ENCODE measurements around the gene COLEC11. TPM values are rescaled to one million over a fixed set of nuclear protein-coding genes. Genes with fewer than 3 reads are reported as not detected.

Gene COLEC11
- total RNA-seq, 1 donor from 2014 or later = not detected

DNA sequence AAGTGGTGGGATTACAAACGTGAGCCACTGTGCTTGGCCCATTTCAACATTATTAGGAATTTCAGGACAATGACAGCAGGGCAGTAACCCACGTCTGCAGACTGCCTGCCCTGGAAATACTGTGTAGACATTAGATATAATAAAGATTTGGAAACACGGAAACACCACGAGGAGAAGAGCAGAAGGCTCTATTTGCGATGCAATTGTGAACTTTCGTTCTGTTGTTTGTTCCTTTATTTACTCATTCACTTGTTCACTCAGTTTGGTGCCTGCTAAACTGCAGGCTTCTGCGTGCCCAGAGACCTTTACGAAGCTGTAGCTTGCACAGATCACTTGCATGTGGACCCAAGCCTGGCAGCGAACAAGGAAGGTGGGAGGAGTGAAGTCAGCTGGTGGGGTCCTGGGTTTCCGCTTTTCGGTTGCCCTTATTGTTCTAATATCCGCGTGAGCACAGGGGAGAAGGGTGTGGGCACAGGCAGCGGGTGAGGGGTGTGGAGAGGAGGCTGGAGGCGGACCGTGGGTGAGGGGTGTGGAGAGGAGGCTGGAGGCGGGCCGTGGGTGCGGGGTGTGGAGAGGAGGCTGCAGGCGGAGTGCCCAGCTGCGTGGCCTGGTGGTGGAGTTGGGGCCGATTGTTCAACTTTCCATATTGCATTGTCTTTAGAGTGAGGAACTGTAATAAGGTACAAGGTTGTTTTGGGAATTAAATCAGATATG, 3.4 kb downstream of the COLEC11 start:
- H3K27ac ChIP-seq = no peak overlapping the region
- no peak overlapping the region for H3K4me3 ChIP-seq
- H3K4me1 ChIP-seq = peaks cover 9% of the 10 kb centered on the region
- intact Hi-C loops (cut with DNase I) = no loop called here
- no peak for TF ChIP-seq POLR2A (IDR thresholded peaks at IDR 0.05)
- no peaks in the 10 kb centered on the region for H3K27me3 ChIP-seq
- H3K9me3 ChIP-seq = no peaks in the 10 kb centered on the region
- no peak for DNase-seq (ENCODE audit: extremely low spot score in 2 of 2)
- no peaks in the 10 kb centered on the region for H3K36me3 ChIP-seq

DNA sequence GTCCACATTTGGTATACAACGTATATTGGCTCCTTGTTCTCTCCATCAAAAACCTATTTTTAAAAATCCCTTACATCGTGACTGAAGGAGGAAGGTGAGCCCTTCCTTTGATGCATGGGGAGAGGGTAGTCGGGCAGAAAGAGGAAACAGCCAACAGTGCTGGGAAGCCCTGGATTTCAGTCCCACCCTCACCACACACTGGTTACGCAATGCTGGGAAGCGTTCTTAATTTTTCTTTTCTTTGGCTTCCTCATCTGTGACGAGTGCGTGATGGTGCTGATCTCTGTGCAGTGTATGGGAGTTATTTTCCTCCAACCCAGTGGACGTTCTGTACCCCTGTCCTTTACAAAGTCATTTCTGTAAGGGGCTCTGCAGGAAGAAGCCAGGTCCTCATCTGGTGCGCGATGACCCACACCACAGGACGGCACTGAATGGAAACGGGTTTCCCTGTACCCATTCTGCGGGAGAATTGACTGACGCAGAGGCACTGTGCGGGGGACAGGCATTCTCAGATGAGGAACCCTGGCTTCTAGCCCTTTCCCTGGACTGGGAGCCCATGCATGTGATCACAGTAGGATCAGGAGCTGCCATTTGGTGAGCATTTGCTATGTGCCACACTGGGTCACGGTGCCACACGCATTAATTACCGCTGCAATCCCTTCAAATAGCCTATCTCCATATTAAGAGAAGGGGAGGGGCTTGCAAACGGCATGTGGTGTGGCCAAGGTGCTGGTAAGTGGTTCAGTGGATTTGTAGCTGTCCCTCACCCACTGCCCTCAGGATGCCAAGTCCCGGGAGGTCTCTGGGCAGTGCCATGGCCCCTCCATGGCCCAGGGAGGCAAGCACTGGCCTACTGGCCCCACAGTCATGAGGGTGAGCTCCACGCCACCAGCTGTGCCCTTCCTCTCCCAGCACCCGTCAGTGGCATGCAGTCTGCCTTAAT, 4.3 kb downstream of the COLEC11 start:
- Histone ChIP-seq H3K4me3 (no peak overlapping the region), H3K36me3 (no peaks in the 10 kb centered on the region), H3K27ac (no peak overlapping the region), H3K4me1 (peaks cover 9% of the 10 kb centered on the region), H3K27me3 (no peaks in the 10 kb centered on the region), H3K9me3 (no peaks in the 10 kb centered on the region)
- DNase-seq (ENCODE audit: extremely low spot score in 2 of 2) = peak in 1 of 2 donors; percentile 69
- intact Hi-C loops (cut with DNase I) = no loop called here
- TF ChIP-seq, protein P1, sequence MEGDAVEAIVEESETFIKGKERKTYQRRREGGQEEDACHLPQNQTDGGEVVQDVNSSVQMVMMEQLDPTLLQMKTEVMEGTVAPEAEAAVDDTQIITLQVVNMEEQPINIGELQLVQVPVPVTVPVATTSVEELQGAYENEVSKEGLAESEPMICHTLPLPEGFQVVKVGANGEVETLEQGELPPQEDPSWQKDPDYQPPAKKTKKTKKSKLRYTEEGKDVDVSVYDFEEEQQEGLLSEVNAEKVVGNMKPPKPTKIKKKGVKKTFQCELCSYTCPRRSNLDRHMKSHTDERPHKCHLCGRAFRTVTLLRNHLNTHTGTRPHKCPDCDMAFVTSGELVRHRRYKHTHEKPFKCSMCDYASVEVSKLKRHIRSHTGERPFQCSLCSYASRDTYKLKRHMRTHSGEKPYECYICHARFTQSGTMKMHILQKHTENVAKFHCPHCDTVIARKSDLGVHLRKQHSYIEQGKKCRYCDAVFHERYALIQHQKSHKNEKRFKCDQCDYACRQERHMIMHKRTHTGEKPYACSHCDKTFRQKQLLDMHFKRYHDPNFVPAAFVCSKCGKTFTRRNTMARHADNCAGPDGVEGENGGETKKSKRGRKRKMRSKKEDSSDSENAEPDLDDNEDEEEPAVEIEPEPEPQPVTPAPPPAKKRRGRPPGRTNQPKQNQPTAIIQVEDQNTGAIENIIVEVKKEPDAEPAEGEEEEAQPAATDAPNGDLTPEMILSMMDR (IDR thresholded peaks at IDR 0.05) = no peak
- no peak for TF ChIP-seq POLR2A (IDR thresholded peaks at IDR 0.05)
- TF ChIP-seq POLR2AphosphoS5 (IDR thresholded peaks at IDR 0.05; ENCODE audit: insufficient read depth in 1 of 2, low read depth in 1 of 2) = no peak

DNA sequence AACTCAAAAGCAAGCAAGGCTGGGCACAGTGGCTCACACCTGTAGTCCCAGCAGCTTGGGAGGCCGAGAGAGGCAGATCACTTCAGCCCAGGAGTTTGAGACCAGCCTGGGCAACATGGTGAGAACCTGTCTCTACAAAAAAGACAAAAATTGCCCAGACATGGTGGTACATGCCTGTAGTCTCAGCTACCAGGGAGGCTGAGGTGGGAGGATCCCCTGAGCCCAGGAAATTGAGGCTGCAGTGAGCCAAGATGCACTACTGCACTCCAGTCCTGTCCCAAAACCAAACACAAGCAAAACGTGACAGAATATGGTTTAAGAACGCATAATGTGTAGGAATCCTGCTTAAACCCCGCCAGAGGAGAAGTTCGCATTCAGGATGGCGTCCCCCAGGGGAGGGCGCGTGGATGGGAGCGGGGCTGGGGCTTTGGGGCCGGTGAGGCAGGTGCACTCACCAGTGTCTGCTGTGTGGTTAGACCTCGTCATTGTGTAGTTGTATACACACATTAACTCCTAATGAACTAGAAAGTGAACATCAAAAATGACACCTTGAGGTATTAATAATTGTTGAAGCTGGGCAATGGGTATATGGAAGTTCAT, 5.4 kb downstream of the COLEC11 start:
- no peak for TF ChIP-seq POLR2A (IDR thresholded peaks at IDR 0.05)
- Histone ChIP-seq H3K27ac (no peak overlapping the region), H3K27me3 (no peaks in the 10 kb centered on the region), H3K4me1 (no peaks in the 10 kb centered on the region), H3K4me3 (no peak overlapping the region), H3K9me3 (no peaks in the 10 kb centered on the region), H3K36me3 (no peaks in the 10 kb centered on the region)
- intact Hi-C loops (cut with DNase I) = no loop called here
- DNase-seq (ENCODE audit: extremely low spot score in 2 of 2) = no peak

DNA sequence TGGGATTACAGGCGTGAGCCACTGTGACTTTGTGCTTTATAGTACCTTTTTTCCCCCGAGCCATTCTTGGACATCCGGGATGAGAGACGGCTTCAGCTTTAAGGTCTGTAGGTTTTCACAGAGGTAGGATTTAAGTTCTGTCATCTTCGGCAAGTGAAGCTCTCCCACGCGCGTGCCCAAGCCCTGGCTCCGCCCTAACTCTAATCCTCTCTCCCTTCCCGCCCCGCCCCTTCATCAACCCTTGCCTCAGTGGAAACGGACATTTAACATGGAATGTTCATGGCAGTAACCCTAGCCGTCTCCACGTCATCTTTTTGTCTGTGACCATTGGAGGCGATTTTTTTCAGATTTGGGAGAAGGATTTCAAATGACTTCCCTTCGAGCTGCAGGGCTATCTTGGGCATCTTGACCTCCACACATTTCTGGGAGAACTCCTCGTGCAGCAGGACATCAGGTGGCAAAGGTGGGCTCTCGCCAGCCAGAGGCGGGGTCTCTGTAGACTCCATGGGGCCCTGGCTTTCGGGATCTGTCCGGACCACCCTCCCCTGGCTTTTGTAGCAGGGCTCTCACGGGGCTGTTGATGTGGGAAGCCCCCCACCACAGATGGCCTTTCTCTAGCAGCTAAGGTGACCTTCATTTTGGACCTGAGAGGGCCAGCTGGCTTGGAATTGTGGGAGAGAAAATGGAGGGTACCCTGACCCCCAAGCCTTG, 6.8 kb downstream of the COLEC11 start:
- DNase-seq (ENCODE audit: extremely low spot score in 2 of 2) = peak in 1 of 2 donors; percentile 74
- intact Hi-C loops (cut with DNase I) = no loop called here
- Histone ChIP-seq H3K27me3 (no peaks in the 10 kb centered on the region), H3K9me3 (no peaks in the 10 kb centered on the region), H3K4me1 (no peaks in the 10 kb centered on the region), H3K27ac (no peak overlapping the region), H3K36me3 (no peaks in the 10 kb centered on the region), H3K4me3 (no peak overlapping the region)
- TF ChIP-seq POLR2A (IDR thresholded peaks at IDR 0.05) (no peak), POLR2AphosphoS5 (IDR thresholded peaks at IDR 0.05; ENCODE audit: insufficient read depth in 1 of 2, low read depth in 1 of 2) (no peak)
- TF ChIP-seq, protein P1 (IDR thresholded peaks at IDR 0.05) = no peak

DNA sequence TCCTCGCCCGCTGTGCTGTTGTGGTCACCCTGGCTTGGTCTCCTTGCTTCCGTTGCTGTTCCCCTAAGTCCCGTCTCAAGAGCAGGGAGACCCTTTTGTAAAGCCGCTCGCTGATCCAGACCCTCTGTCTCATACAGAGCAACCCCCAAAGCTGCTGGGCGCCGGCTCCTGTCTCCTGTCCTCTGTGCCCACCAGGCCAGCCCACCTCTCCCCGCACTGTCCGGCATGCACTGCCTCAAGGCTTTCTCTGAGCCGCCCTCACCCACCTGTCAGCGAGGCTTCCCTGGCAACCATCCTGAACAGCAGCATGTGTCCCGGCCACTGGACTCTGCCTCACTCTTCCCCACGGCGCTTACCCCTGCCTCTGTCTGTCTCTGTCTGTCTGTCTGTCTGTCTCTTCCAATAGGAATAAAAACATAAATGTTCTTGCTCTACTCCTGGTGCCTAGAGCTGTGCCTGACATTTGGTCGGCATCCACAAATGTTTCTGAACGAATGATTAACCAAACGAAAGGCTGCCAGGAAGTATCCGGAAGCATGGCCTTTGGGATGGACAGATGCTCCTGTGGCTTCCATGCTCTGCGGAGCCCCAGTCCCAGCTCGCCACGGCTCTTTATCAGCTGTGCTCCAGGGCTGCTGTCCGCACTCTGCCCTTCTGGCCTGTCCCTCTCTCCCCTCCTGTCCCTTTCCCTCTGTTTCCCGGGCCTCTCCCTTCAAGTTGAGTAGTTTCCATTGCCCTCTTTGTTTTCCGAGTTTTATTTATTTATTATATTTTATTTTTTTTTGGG, 7.8 kb downstream of the COLEC11 start:
- no peaks in the 10 kb centered on the region for H3K4me1 ChIP-seq
- peak in 1 of 2 donors; percentile 77 for DNase-seq (ENCODE audit: extremely low spot score in 2 of 2)
- H3K27ac ChIP-seq = no peak overlapping the region
- no peak overlapping the region for H3K4me3 ChIP-seq
- TF ChIP-seq, protein P1 (IDR thresholded peaks at IDR 0.05) = no peak
- TF ChIP-seq POLR2AphosphoS5 (IDR thresholded peaks at IDR 0.05; ENCODE audit: insufficient read depth in 1 of 2, low read depth in 1 of 2) = no peak
- TF ChIP-seq POLR2A (IDR thresholded peaks at IDR 0.05) = no peak
- H3K9me3 ChIP-seq = no peaks in the 10 kb centered on the region
- no peaks in the 10 kb centered on the region for H3K36me3 ChIP-seq
- intact Hi-C loops (cut with DNase I) = no loop called here
- H3K27me3 ChIP-seq = no peaks in the 10 kb centered on the region
